SKM-1 (cell line): ENCODE results near the gene MDFIC2.
"Not testable (repeated sequence)": the region's sequence is repeated elsewhere in the genome, so short reads cannot be mapped to it uniquely, and the experiment has no call there.

Source experiments
- DNase-seq: peaks from one replicate; lab custom pipeline; 2025; ENCODE audit not compliant: unreplicated experiment; lab: John Stamatoyannopoulos, UW

MDFIC2 gene

GRCh38 chr3:70312336-70312735 is at the start of gene MDFIC2:
Gene MDFIC2 (minus strand): TSS chr3:70312638. CDS start chr3:70311973, 665 bp downstream.
- no peak for DNase-seq

GRCh38 chr3:70360979-70361760 is 48.7 kb upstream of the MDFIC2 start:
- no peak for DNase-seq

GRCh38 chr3:70359711-70360110 is 47.3 kb upstream of the MDFIC2 start:
- DNase-seq: no peak

- DNase-seq: no peak
Measured at GRCh38 chr3:70358978-70359580, 46.6 kb upstream of the MDFIC2 start.

GRCh38 chr3:70352215-70352614 is 39.8 kb upstream of the MDFIC2 start:
- no peak for DNase-seq

GRCh38 chr3:70342149-70342548 is 29.7 kb upstream of the MDFIC2 start:
- DNase-seq: no peak

GRCh38 chr3:70336885-70337284 is 24.4 kb upstream of the MDFIC2 start:
- not testable (repeated sequence) for DNase-seq

- DNase-seq: no peak
Measured at GRCh38 chr3:70333080-70333479, 20.6 kb upstream of the MDFIC2 start.

- DNase-seq: no peak
Measured at GRCh38 chr3:70315021-70315420, 2.6 kb upstream of the MDFIC2 start.

GRCh38 chr3:70310809-70311208 is 1.6 kb downstream of the MDFIC2 start:
- no peak for DNase-seq

GRCh38 chr3:70309591-70309990 is 2.8 kb downstream of the MDFIC2 start:
- DNase-seq: no peak

- no peak for DNase-seq
Measured at GRCh38 chr3:70308760-70309159, 3.7 kb downstream of the MDFIC2 start.

- DNase-seq: no peak
Measured at GRCh38 chr3:70306736-70307135, 5.7 kb downstream of the MDFIC2 start.

- no peak for DNase-seq
Measured at GRCh38 chr3:70298385-70298784, 14.1 kb downstream of the MDFIC2 start.

- no peak for DNase-seq
Measured at GRCh38 chr3:70291097-70291482, 21.3 kb downstream of the MDFIC2 start.

- DNase-seq: not testable (repeated sequence)
Measured at GRCh38 chr3:70290431-70291096, 21.9 kb downstream of the MDFIC2 start.

GRCh38 chr3:70281663-70282062 is 30.8 kb downstream of the MDFIC2 start:
- no peak for DNase-seq

- no peak for DNase-seq
Measured at GRCh38 chr3:70277304-70277703, 35.1 kb downstream of the MDFIC2 start.

- DNase-seq: no peak
Measured at GRCh38 chr3:70276901-70277300, 35.5 kb downstream of the MDFIC2 start.

GRCh38 chr3:70273492-70273891 is 38.9 kb downstream of the MDFIC2 start:
- no peak for DNase-seq

GRCh38 chr3:70272798-70273197 is 39.6 kb downstream of the MDFIC2 start:
- no peak for DNase-seq

GRCh38 chr3:70264122-70264780 is 48.2 kb downstream of the MDFIC2 start:
- DNase-seq: no peak
